SH-SY5Y (cell line): ENCODE data around the gene DEFB124.

Experiments
- GATA2 ChIP-seq: IDR thresholded peaks from 2 replicates; pipeline ENCODE4 v1.6.1; 2011; ENCODE audit warnings: mild to moderate bottlenecking, low read depth, low read length
- GATA3 ChIP-seq: IDR thresholded peaks from 2 replicates; pipeline ENCODE4 v1.6.1; 2011; ENCODE audit warnings: low read depth, mild to moderate bottlenecking, low read length, moderate library complexity

DNA sequence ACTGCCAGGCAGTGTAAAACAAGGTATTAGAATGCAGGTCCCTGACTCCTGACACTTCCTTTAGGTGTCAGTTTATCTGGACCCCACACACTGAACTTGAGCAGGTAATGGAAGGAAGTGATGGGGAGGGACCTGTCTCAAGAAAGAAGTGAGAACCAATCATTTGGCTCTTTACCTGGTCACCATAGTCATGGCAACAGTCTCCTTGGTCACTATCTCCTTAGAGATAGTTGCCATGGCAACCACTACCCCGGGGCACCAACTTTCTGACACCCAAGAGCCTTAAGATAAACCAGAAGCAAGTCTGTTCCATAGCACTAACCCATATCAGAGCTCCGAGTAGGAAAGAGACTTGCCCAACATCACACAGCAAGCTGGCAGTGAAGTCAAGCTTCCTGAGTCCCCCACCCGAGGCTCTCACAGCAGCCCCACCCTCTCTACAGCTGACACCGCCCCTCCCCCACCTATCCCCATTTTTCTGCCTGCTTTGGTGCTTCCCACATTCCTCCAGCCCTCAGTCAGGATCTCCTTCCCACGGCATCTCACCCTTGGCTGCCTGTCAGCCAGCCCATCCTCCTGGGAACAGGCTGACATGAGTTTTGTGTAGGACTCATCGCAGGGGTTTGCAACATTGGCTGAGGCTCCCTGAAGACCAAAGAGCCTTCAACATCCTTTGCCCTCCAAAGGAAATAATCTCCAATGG, 23.1 kb upstream of the DEFB124 start:
- TF ChIP-seq GATA2 (peak; percentile 22; the same call in 1 of the 2 replicates), GATA3 (no peak)
